HG02623 (cell line): ENCODE results near the gene NLK.
"Not testable (repeated sequence)": the region's sequence is repeated elsewhere in the genome, so short reads cannot be mapped to it uniquely, and the experiment has no call there.

Experiments
- ATAC-seq: cut with Tn5 transposase; IDR thresholded peaks from one replicate; pipeline ENCODE4 v1.9.1; 2021; ENCODE audit warnings: moderate library complexity; ENCODE audit not compliant: unreplicated experiment

NLK gene

DNA sequence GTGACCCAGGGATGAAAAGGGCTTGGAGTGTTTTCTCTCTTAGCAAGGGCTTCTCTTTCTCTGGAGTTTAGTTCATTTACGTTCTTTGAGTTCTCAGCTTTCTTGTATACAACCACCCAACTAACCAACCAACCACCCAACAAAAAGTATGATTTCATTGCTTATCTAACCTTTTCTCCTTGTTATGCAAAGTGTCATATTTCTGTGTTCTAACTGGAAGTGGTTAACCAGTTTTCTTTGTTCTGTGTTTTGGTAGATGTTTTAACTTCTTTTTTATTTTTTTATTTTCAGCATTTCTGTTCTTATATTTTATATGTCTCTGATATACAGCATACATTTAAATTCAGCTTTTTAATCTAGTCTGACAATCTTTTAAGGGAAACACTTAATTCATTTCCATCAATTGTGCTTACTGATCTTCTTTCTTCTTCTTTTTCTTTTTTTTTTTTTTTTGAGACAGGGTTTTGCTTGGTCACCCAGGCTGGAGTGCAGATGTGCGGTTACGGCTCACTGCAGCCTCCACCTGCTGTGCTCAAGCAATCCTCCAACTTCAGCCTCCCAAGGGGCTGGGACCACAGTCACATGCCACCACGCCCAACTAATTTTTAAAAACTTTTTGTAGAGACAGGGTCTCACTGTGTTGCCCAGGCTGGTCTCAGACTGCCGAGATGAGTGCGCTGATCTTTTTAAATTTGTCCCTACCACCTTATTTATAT lies 29.6 kb downstream of the NLK start:
- ATAC-seq: no peak

DNA sequence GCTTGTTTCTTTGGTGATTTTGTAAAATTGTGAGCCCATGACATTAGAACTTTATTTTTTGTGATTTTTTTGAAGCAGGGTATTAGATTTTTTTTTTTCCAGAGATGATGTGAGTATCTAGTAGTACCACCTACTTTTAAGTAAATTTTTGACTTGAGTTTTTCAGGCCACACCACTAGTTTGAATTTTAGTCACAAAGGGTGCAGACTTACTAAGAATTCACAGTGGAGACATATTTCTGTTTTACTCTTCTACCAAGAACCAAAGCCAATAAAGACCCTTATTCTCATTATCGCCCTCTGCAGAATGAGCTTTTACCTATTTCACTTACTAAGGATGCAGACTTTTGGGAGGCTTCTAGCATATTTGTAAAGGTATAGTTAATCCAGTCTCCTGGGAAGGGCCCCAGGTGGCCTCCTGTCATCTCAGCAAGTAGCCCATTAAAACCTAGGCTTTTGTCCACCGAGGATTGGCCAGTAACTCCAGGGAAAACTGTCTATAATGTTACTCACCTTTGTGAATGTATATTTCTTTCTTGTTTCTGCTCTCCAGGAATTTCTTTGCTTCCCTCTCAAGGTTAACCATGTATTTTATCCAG lies 30.6 kb downstream of the NLK start:
- no peak for ATAC-seq

DNA sequence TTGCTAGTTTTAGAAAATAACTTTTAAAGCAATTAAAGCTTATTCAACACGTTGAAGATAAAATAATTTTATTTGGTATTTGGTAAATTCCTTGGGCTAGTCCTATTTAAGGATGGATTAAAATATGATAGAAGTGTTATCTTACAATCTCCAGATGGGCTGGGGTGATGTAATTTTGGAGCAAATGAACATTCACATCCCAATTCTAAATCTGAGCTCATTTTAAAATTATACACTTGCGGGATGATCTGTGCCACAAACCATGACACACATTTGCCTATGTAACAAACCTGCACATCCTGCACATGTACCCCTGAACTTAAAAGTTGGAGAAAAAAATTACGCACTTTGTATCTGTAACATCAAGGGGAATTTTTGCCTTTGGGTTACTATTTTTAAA lies 31.5 kb downstream of the NLK start:
- ATAC-seq: no peak

DNA sequence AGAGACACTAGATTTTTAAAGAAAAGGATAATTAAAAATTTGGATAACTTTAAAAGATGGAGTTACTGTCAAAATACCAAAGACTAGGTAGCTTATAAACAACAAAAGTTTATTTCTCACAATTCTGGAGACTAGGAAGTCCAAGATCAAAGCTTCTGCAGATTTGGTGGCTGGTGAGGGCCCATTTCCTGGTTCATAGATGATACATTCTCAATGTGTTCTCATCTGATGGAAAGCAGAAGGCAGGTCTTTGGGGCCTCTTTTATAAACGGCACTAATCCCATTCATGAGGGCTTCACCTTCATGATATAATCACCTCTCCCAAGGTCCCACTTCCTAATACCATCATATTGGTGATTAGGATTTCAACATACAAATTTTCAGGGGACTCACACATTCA lies 33.7 kb downstream of the NLK start:
- ATAC-seq: no peak

DNA sequence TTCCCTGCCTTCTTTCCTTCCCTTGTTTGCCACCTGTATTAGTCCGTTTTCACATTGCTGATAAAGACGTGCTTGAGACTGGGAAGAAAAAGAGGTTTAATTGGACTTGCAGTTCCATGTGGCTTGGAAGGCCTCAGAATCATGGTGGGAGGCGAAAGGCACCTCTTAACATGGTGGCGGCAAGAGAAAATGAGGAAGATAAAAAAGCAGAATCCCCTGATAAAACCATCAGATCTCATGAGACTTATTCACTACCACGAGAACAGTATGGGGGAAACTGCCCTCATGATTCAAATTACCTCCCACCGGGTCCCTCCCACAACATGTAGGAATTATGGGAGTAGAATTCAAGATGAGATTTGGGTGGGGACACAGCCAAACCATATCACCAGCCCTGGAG lies 34.7 kb downstream of the NLK start:
- ATAC-seq: not testable (repeated sequence)

DNA sequence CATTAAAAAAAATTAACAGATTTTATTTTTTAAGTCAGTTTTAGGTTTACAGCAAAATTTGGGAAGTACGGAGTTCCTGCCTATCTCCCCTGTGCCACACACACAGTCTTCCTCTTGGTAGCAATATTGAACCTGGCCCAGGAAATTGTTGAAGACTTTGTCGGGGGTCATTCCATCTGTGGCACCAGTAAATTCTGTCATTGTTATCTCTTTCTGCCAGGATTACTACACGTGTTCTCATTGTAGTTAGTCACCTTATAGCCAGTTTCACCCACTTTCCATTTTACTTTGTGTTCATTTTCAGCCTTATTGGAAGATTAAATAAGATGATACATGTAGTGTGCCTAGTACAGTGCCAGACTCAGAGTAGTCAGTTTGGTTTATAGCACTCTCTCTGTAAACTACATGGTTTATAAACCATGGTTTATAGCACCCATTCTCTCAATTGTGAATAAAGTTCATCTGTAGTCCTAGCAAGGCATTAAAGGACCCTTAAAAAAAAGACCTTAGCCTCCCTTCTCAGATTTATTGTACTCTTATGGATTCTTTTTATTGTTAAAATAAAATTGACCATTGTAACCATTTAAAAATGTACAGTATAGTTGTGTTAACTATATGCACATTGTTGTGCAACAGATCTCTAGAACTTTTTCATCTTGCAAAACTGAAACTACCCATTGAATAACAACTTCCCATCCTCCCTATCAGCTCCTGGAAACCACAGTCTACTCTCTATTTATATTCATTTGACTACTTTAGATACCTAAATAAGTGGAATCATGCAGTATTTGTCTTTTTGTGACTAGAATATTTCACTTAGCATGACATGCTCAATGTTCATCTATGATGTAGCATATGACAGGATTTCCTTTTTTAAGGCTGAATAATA lies 36.1 kb downstream of the NLK start:
- no peak for ATAC-seq

DNA sequence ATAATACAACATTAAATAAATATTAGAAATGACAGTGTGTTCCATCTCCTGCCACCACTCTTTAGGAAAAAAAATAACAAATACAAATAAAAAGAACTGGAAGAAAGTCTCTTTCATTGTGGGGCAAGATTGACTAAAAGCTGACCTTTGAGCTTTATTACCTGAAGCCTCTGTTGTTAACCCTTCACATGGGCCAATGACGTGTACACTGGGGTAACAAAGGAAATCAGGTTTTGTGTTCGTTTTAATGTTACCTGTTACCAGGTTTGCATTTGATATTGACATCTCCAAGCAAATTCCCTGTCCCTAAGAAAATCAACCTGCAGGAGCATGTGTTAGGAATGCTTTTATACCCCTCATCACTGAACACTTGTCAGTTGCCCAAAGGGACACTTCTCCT lies 39.0 kb downstream of the NLK start:
- no peak for ATAC-seq

DNA sequence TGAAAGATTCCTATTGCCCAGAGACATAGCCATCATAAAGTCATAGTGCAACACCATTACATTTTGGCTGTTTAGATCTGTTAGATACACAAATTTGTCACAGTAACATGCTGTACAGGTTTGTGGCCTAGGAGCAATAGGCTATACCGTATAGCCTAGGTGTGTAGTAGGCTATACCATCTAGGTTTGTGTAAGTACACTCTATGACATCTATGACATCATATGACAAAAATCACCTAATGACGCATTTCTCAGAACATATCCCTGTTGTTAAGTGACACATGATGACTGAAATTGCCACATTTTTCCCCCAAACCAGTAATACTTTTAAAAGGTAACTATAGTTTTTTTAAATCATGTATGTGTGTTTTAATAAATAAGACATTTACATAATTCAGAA lies 43.3 kb downstream of the NLK start:
- ATAC-seq: no peak

DNA sequence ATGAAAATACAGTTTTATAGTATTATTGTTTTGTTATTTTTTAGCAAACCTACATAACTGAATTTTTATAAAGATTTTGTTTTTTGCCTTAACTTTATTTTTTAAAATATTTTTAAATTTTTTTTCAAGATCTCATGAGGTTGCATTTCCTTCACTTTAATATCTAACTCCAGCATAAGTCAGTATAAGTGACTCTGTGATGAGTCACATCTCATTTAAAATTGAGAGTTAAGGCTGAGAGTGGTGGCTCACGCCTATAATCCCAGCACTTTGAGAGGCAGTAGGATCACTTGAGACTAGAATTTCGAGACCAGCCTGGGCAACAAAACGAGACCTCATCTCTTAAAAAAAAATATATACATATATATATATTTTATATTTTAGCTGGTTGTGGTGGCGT lies 44.0 kb downstream of the NLK start:
- ATAC-seq: no peak

DNA sequence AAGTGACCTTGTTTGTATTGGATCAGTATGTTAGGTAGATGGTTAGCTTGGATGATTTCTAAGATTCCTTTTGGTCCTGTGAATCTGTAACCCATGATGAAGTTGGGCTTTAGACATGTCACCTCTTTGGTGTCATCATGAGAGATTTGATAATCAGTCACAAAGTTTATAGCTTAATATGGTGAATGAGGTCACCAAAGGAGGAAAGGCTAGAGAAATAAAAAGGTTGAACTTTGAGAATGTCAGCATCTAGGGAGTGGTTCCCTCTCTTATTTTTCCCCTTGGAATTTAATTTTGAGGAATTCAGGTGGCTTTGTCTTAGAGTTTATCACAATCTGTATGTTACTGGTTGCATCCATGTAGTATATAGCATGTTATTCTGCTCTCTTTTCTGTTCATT lies 45.3 kb downstream of the NLK start:
- no peak for ATAC-seq

DNA sequence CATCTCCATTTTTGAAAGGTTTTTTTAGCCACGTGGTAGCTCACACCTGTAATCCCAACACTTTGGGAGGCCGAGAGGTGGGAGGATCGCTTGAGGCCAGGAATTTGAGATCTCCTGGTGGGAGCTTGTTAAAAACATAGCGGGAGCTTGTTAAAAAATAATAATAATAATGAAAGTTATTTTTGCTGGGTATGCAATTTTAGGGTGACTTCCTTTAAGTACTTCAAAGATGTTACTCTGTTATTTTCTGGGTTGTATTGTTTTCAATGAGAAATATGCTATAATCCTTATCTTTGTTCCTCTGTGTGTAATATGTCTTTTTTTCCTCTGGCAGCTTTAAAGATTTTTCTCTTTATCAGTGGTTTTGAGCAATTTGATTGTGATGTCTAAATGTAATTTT lies 48.1 kb downstream of the NLK start:
- ATAC-seq: no peak

DNA sequence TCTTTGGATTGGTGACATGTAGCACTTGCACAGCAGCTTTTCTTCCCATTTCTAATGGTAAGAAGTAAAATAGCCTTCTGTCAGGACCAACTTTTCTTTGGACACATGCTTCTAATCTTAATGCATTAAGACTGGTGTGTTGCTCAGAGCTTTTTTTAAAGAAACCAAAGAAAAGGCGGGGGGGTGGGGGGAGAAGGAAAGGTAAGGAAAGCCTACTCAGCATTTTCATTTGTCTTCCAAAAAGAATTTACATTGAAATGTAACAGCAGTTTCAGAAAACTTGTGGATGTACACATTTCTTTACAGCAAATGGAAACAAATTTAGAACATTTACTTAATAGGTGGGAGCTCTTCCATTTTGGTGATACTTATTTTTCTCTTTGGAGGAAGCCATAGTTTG lies 49.6 kb downstream of the NLK start:
- no peak for ATAC-seq

DNA sequence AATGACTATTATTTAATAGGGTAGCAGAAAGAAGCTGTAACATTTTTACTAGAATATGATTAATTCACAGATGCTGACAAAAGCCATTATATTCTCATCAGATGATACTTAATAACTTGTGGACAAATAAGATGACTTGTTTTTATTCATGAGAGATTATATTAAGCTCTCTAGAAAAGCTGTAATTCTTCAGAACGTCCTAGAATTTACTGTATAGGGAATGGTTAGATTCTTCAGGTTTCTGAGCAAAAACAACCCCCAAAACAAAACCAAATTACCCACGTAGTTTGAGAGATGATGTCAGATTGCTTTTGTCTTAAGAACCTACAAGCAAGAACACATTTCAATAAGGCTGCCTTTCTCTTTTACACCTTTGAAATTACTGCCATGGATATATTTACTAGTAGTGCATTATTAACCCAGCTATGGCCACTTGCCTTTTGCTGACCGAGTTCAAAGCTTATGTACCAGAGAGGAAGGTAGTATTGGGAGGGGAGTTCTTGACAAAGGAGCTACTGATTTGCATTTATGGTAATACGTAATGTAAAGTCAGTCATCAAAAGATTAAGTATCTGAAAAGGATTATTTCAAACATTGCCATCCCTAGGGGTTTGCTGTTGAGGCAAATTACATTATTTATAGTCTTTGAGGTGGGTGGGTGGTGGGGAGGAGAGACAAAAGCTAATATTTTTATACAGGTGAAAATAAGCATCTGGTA lies 51.7 kb downstream of the NLK start:
- no peak for ATAC-seq

DNA sequence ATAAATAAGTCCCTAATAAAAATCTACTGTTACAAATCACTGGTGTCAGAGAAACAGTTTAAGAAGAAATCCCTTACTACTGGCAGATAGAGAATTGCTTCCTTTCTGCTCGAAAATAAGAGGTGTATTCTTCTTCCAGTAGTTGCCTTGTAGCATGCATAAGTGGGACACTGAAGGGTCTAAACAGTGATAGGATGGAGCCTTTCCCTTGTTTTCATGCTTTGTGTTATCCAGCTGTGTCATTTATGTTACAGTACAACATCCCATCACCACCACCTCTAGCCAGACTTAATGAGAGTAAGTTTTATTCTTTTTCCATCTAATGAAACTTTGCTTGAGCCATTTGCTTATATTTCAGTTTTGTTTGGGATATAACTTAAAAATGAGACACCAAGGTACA lies 54.3 kb downstream of the NLK start:
- no peak for ATAC-seq

DNA sequence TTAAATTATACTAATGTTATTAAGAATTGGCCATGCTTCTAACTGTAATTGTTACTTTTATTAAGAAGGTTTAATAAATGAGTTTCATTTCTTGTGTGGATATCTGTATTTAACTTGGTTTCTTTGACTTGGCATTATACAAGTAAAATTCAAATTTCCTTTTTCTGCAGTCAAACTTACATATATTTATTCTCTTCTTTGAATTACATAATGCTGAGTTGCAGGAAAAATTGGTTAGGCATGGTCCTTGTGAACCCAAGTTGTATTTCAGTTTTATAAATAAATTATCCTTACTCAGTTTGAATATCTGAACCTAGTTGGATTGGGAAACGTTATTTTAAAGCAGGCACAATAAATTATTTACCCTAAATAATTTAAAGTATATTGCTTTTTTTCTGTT lies 54.8 kb downstream of the NLK start:
- ATAC-seq: no peak

DNA sequence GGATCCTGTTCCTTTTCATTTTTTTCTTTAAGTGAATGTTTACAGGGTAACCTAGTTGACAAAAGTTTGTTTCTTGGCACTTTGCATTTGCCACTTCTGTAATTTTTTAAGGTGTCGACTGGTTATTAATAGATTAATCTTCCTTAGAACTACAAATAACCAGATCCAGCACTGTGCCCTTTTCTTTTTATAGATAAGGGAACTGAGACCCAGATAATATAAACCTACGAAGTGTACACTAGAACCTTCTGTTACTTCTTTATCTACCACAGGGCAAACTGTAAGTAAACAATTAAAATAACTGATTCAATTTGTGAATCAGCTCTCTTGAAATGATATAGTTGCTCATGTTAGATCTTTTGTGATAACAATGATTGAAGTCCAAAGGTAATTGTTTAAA lies 55.4 kb downstream of the NLK start:
- no peak for ATAC-seq

DNA sequence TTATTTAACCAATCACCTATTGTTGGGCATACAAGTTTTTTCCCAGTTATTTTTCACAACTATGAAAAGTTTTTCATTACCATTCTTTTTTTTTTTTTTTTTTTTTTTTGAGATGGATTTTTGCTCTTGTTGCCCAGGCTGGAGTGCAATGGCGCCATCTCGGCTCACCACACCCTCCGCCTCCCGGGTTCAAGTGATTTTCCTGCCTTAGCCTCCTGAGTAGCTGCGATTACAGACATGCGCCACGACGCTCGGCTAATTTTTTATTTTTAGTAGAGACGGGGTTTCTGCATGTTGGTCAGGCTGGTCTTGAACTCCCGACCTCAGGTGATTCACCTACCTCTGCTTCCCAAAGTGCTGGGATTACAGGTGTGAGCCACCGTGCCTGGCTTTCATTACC lies 56.1 kb downstream of the NLK start:
- ATAC-seq: not testable (repeated sequence)

DNA sequence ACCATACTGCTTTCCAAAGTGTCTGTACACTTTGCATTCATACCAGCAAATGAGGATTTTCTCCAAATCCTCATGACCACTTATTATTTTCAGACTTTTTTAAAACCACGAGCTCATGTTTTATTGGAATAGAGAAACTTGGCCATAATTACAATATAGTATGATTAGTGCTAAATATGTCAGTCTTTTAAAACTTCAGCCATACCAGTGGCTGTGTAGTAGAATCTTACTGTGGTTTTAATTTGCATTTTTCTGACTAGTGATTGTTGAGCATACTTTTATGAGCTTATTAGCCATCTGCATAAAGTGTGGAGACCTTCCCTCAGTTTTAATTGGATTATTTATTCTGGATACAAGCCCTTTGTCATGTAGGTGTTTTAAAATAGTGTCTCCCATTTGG lies 57.8 kb downstream of the NLK start:
- no peak for ATAC-seq

DNA sequence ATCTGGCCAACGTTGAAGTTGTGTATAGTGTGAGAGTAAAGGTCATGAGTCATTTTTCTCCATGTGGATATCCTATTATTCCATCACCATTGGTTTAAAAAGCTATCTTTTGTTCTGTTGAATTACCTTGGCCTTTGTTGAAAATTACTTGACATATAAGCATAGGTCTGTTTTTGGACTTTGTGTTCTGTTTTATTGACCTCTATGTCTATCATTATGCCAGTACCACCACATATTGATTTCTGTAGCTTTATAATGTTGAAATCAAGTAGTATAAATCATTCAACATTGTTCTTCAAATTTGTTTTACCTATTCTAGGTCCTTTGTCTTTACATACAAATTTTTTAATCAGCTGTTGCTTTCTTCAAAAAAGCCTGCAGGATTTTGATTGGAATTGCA lies 58.5 kb downstream of the NLK start:
- no peak for ATAC-seq

DNA sequence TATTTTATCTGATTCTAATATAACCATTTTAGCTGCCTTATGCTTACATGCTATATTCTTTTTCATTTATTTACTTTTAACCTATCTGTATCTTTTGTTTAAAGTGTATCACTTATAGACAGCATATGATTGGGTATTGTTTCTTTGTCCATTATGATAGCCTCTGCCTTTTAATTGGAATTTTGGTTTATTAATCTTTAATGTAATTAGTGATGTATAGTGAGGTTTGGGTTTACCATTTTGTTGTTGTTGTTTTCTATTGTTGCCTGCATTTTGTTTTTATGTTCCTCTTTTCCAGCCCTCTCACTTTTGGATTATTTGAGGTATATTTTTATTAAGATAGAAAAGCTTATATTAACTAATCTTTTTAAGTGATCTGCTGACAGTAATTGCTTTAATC lies 59.4 kb downstream of the NLK start:
- no peak for ATAC-seq

DNA sequence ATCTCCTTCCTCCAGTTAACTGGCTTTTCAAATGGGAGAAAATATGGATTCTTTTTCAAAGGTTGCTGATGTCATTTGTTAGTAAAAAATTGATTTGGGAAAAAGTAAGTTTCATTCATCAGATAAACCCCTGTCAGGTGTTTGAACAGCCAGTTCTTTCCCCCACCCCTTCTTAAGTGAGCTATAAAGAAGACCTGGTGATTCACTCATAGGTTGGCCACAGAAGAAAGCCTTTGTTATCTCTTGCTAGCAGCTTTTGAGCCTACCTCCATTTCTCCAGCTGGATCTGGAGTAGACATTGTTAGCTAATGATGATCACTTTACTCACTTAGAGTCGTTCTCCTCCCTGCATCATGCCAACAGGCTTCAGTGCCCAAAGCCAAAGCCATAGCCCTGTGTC lies 63.0 kb downstream of the NLK start:
- ATAC-seq: no peak

DNA sequence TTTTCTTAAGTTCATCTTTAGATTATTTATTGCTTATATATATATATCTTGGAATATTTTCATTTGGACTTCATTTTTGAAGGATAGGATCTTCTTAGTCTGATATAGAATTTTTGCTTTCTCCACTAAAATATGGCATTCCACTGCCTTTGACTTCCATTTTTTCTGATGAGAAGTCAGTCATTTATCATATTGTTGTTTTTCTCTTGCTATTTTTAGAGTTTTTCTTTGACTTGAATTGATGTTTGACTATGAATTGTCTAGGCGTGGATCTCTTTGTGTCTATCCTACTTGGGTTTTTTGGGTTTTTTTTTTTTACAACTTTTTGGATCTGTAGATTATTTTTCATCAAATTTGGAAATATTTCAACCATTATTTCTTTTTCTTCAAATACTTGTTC lies 67.7 kb downstream of the NLK start:
- no peak for ATAC-seq
